Measurements from ENCODE around the gene DAB1.

DAB1 gene

GRCh38 chr1:56975446-56975845, 448.4 kb downstream of the DAB1 start:
- ChIA-PET CTCF (no interaction called here), POLR2A (ENCODE audit: low non-redundant PET) (no interaction called here)
- H3K27ac ChIP-seq: no peak overlapping the region
- DNase-seq (ENCODE audit: low spot score): no peak
- TF ChIP-seq CTCF (conservative IDR thresholded peaks at IDR 0.05; ENCODE audit: low read depth): no peak

DNA sequence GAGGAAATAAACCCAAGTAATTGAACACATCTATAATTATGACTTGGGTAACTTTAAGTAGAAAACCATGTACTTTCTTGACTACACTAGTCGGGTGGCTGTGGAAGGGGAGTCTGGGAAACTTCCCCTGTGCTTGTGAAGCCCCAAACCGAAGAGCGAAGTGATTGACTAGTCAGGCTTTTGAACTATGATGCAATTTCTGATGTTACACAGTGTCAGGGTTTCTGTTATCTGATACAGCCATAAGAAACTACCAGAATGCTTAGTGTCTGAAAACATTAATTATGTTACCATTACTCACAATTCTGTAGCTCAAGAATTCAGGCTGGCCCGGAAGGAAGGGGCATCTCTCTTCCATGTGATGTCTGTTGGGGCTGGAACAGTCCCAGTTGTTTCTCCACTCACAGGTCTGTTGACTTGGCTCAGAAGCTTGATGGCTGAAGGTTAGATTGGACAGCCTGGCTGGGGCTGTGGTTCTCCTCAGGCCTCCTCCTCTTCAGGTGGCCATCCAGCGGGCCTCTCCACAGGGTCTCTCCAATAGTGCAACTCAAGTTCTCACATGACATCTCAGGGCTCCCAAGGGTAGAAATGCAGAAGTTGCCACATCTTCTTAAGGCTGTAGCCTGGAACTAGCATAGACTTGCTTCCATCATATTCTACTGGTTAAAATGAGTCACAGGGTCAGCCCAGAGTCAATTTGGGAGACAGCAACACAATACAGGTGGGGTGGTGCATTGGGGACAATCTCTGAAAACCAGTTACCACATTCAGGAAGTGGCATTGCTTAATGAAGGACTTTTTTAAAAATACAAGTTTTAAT, 449.7 kb downstream of the DAB1 start:
- ChIA-PET CTCF (no interaction called here), POLR2A (ENCODE audit: low non-redundant PET) (no interaction called here)
- no peak for TF ChIP-seq CTCF (conservative IDR thresholded peaks at IDR 0.05; ENCODE audit: low read depth)
- DNase-seq (ENCODE audit: low spot score): no peak
- H3K27ac ChIP-seq: no peak overlapping the region

DNA sequence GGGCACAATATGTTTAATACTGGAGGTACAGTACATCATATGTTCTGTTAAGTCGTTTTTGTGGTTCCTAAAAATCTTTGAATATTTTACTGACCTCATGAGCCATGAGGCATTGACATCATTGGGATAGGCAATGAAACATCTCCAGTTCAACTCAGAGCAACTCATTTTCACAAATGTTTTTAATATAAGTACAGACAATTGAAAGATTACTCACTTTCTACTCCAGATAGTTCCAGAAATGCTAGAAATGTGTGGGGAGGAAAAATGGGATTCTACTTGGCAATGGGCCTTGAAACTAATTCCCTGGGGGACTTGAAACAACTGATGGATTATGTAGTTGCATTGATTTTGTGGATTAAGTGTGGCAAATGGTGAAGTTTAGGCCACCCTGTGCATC, 450.9 kb downstream of the DAB1 start:
- CTCF ChIA-PET: no interaction called here
- POLR2A ChIA-PET (ENCODE audit: low non-redundant PET): no interaction called here
- H3K27ac ChIP-seq: no peak overlapping the region
- no peak for DNase-seq (ENCODE audit: low spot score)
- TF ChIP-seq CTCF (conservative IDR thresholded peaks at IDR 0.05; ENCODE audit: low read depth): no peak

DNA sequence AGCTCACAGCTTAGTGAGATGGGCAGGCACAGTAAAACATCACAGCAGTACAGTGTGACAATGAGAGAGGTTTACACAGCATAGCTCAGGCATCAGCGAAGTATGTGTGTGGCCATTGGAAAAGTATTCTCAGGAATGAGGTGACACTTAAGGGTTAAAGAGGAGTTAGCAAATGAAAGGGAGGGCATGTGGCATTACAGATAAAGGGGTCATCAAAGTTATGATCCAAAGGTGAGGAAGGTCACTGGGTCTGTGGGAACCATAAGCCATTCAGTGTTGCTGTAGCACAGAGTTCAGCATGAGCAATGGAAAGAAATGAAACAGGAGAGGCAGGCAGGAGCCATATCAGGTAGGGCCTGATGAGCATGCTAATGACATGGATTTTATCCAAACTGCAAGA, 453.6 kb downstream of the DAB1 start:
- DNase-seq (ENCODE audit: low spot score): no peak
- POLR2A ChIA-PET (ENCODE audit: low non-redundant PET): no interaction called here
- TF ChIP-seq CTCF (conservative IDR thresholded peaks at IDR 0.05; ENCODE audit: low read depth): no peak
- CTCF ChIA-PET: no interaction called here
- no peak overlapping the region for H3K27ac ChIP-seq

DNA sequence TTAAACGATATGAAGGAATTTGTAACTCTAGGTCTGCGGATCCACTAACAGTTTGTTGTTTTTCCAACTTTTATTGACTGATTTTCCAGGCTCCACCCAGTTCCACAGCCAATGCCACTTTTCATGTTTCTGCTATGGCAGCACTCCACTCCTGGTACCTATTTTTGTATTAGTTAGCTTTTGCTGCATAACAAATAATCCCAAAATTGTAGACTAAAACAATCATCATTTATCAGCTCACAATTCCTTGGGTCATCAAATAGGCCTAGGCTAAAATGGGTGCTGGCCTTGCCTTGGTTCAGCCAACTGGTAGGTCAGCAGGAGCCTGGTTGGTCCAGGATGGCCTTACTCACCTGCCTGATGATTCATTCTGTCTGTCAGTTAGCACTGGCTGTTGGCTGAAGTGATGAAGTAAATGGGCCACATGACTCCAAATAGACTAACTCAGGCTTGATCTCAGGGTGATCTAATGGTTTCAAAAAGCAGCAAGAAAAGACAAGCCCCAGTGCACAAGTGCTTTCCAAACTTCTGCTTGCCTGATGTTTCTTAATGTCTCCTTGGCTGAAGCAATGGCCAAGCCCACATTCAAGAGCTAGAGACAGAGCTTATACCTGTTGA, 454.9 kb downstream of the DAB1 start:
- no peak for DNase-seq (ENCODE audit: low spot score)
- no peak overlapping the region for H3K27ac ChIP-seq
- TF ChIP-seq CTCF (conservative IDR thresholded peaks at IDR 0.05; ENCODE audit: low read depth): no peak
- POLR2A ChIA-PET (ENCODE audit: low non-redundant PET): no interaction called here
- CTCF ChIA-PET: no interaction called here

DNA sequence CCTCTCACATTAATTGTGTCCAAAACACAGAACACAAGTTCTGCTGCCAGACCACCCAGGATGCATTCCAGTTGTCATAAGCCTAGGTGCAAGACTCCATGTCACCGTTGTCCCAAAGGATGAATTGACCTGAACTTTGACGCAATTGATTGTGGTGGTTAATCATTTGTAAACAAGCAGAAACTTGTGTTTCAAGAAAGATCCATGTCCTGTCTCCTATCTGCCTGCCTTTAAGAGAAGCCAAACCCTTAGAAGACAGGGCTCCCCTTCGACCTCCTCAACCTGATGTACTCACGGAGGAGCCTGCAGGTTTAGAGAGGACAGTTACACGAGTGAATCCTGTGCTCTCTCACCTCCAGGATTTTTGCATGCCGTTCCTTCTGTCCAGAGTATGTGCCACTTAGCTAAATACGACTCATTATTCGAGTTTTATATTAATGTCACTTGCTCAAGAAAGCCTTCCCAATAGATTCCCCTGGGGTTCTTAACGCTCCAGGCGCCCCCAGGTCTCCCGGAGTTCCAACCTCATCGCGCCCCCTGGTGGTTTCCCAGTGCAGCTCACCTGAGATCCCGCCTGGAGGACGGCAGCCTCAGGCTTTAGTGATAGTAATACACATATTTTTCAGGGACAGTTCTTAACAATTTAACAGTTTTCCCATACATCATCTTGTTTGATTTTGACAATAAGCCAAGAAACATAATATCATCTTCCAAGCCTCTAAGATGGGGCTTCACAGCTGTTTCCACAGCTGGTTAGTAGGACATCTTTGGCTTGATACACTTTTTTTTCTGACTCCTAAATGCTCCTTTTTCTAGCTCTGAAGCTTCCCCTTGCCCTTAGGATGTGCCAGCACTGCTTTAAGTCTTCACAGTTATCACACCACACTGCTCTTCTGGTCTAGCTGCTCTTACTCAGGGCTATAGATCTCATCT, 455.7 kb downstream of the DAB1 start:
- no peak; the same call in 1 of the 2 replicates for TF ChIP-seq CTCF (conservative IDR thresholded peaks at IDR 0.05; ENCODE audit: low read depth)

More for the DNA sequence above, 455.7 kb downstream of the DAB1 start:
- ChIA-PET CTCF (no interaction called here), POLR2A (ENCODE audit: low non-redundant PET) (no interaction called here)
- no peak overlapping the region for H3K27ac ChIP-seq
- peak; percentile 20 for DNase-seq (ENCODE audit: low spot score)
